HCT116 (cell line): ENCODE data around the gene LOXHD1. TPM values are rescaled to one million over a fixed set of nuclear protein-coding genes. Genes with fewer than 3 reads are reported as not detected.

Source experiments
- ATAC-seq: fragments of 200-7000 bp; cut with Tn5 transposase; 2 replicates; pipeline ENCODE4 v1.9.1; 2020; ENCODE audit warnings: mild to moderate bottlenecking, moderate library complexity
- BruUV-seq: library from RNA; stranded (reverse); fragments of 400-500 nt; replicated peaks from 2 replicates; lab custom pipeline; 2021; lab: Mats Ljungman, UMichigan
- CTCF ChIA-PET: fragments of 300-600 bp; sonication (Branson Sonifier 250); formaldehyde crosslinking; loops from one replicate; lab custom pipeline; 2021; ENCODE audit warnings: antibody characterized with exemption; lab: Charles Lee
- POLR2A ChIA-PET: fragments of 300-600, 350-600 bp; sonication (Branson Sonifier 250); formaldehyde crosslinking; loops from one replicate; lab custom pipeline; 2021; ENCODE audit warnings: antibody characterized with exemption; lab: Charles Lee
- RAD21 ChIA-PET, 2 experiments: fragments of 300-600 bp; sonication (Branson Sonifier 250); formaldehyde crosslinking; loops; one replicate each; lab custom pipeline; 2023; ENCODE audit warnings: low total read pairs in 2 of 2; ENCODE audit not compliant: uncharacterized antibody in 2 of 2, unreplicated experiment in 2 of 2, low non-redundant PET in 1 of 2; lab: Charles Lee
- DNase-seq: peaks from one replicate; pipeline ENCODE4 v3.0.0-alpha.2; 2010; ENCODE audit warnings: low read depth, low spot score
- H2AFZ ChIP-seq: fragments of 200-600 bp; shearing (Covaris generic), sonication (generic); 2 replicates; pipeline ENCODE4 v1.6.1; 2017; ENCODE audit warnings: low read depth, mixed run types, mixed read lengths, antibody characterized with exemption, low read length; ENCODE audit not compliant: poor library complexity, severe bottlenecking
- H3K27ac ChIP-seq: 2 replicates; pipeline ENCODE4 v1.5.1; 2012; ENCODE audit warnings: low read depth, low read length
- H3K27me3 ChIP-seq: fragments of 200-600 bp; sonication (generic); 2 replicates; pipeline ENCODE4 v1.6.1; 2016; ENCODE audit warnings: mixed run types, low read length, mixed read lengths; ENCODE audit not compliant: insufficient read depth
- H3K36me3 ChIP-seq, 2 experiments: fragments of 200-500 bp in 1 of 2; fragments of 200-600 bp in 1 of 2; sonication (Bioruptor generic) in 1 of 2; sonication (generic) in 1 of 2; 2 replicates each; pipeline versions ENCODE4 v1.5.1 to v1.6.1; 2014 to 2016; ENCODE audit warnings: low read length in 2 of 2, inconsistent platforms in 1 of 2, mixed read lengths in 1 of 2, mixed run types in 1 of 2; ENCODE audit not compliant: insufficient read depth in 2 of 2, control insufficient read depth in 1 of 2
- H3K4me1 ChIP-seq, 2 experiments: fragments of 200-600 bp in 1 of 2; sonication (generic) in 1 of 2; 2 replicates each; pipeline versions ENCODE4 v1.5.1 to v1.6.1; 2012 to 2017; ENCODE audit warnings: low read length in 2 of 2, inconsistent platforms in 1 of 2, mild to moderate bottlenecking in 1 of 2, mixed read lengths in 1 of 2, mixed run types in 1 of 2, moderate library complexity in 1 of 2; ENCODE audit not compliant: insufficient read depth in 2 of 2, control insufficient read depth in 1 of 2
- H3K4me2 ChIP-seq: fragments of 200-600 bp; sonication (generic); 2 replicates; pipeline ENCODE4 v1.6.1; 2017; ENCODE audit warnings: mixed run types, low read length, mixed read lengths
- H3K4me3 ChIP-seq, 2 experiments: fragments of 200-600 bp in 1 of 2; sonication (generic) in 1 of 2; replicated peaks in 1 of 2; 2 replicates each; pipeline ENCODE4 v1.5.1; 2011 to 2016; ENCODE audit warnings: low read length in 2 of 2, control low read depth in 1 of 2, low read depth in 1 of 2, mild to moderate bottlenecking in 1 of 2, mixed read lengths in 1 of 2, mixed run types in 1 of 2
- H3K79me2 ChIP-seq: fragments of 200-600 bp; sonication (generic); 2 replicates; pipeline ENCODE4 v1.6.1; 2017; ENCODE audit warnings: mild to moderate bottlenecking, mixed run types, low read length, moderate library complexity, mixed read lengths; ENCODE audit not compliant: insufficient read depth
- H3K9ac ChIP-seq: fragments of 200-600 bp; sonication (generic); 2 replicates; pipeline ENCODE4 v1.6.1; 2016; ENCODE audit warnings: low read length, mixed read lengths
- H3K9me2 ChIP-seq: fragments of 200-600 bp; sonication (generic), shearing (Covaris generic); 2 replicates; pipeline ENCODE4 v1.6.1; 2017; ENCODE audit warnings: mixed run types, mild to moderate bottlenecking, moderate library complexity; ENCODE audit not compliant: insufficient read depth
- H3K9me3 ChIP-seq, 2 experiments: fragments of 200-500 bp in 1 of 2; fragments of 200-600 bp in 1 of 2; sonication (Bioruptor generic) in 1 of 2; sonication (generic) in 1 of 2; 2 replicates each; pipeline ENCODE4 v1.6.1; 2014 to 2017; ENCODE audit warnings: low read length in 2 of 2, mixed read lengths in 2 of 2, inconsistent platforms in 1 of 2, low read depth in 1 of 2, mild to moderate bottlenecking in 1 of 2, mixed run types in 1 of 2, moderate library complexity in 1 of 2; ENCODE audit not compliant: control insufficient read depth in 1 of 2, insufficient read depth in 1 of 2
- H4K20me1 ChIP-seq: fragments of 200-600 bp; sonication (generic), shearing (Covaris generic); 2 replicates; pipeline ENCODE4 v1.6.1; 2017; ENCODE audit warnings: mixed run types, mild to moderate bottlenecking, moderate library complexity; ENCODE audit not compliant: insufficient read depth
- ATF3 ChIP-seq: IDR thresholded peaks from 2 replicates; pipeline ENCODE4 v1.6.1; 2012
- CBX3 ChIP-seq: IDR thresholded peaks from 2 replicates; pipeline ENCODE4 v1.6.1; 2012; ENCODE audit warnings: low read depth
- CEBPB ChIP-seq: IDR thresholded peaks from 2 replicates; pipeline ENCODE4 v1.6.1; 2012; ENCODE audit warnings: low read depth
- CTCF ChIP-seq, 3 experiments: fragments of 200-600 bp in 1 of 3; sonication (generic) in 1 of 3; IDR thresholded peaks in 2 of 3; conservative IDR thresholded peaks in 1 of 3; 2 replicates each; pipeline ENCODE4 v1.5.1; 2012 to 2017; ENCODE audit warnings: low read depth in 2 of 3, low read length in 2 of 3, antibody characterized with exemption in 1 of 3, borderline replicate concordance in 1 of 3, control low read depth in 1 of 3, mild to moderate bottlenecking in 1 of 3, mixed read lengths in 1 of 3, mixed run types in 1 of 3, moderate library complexity in 1 of 3; ENCODE audit not compliant: insufficient read depth in 1 of 3
- EGR1 ChIP-seq: IDR thresholded peaks from 2 replicates; pipeline ENCODE4 v1.6.1; 2012; ENCODE audit warnings: low read depth
- EZH2 ChIP-seq: fragments of 200-600 bp; sonication (generic); IDR thresholded peaks from 2 replicates; pipeline ENCODE4 v1.6.1; 2017; ENCODE audit warnings: antibody characterized with exemption, mixed run types
- EZH2phosphoT487 ChIP-seq: fragments of 200-600 bp; IDR thresholded peaks from 2 replicates; pipeline ENCODE4 v1.6.1; 2018; ENCODE audit warnings: antibody characterized with exemption, borderline replicate concordance
- FOSL1 ChIP-seq: IDR thresholded peaks from 2 replicates; pipeline ENCODE4 v1.6.1; 2012; ENCODE audit warnings: low read depth
- JUND ChIP-seq: IDR thresholded peaks from 2 replicates; pipeline ENCODE4 v1.6.1; 2012
- POLR2A ChIP-seq: IDR thresholded peaks from 2 replicates; pipeline ENCODE4 v1.7.0; 2011; ENCODE audit warnings: borderline replicate concordance; ENCODE audit not compliant: insufficient read depth, insufficient read length; ENCODE audit errors: extremely low read depth
- RAD21 ChIP-seq: IDR thresholded peaks from 2 replicates; pipeline ENCODE4 v1.6.1; 2012; ENCODE audit warnings: low read depth, mild to moderate bottlenecking
- REST ChIP-seq: IDR thresholded peaks from 2 replicates; pipeline ENCODE4 v1.6.1; 2012; ENCODE audit warnings: low read depth
- SIN3A ChIP-seq: IDR thresholded peaks from 2 replicates; pipeline ENCODE4 v1.6.1; 2012; ENCODE audit warnings: low read depth
- SP1 ChIP-seq: IDR thresholded peaks from 2 replicates; pipeline ENCODE4 v1.6.1; 2012; ENCODE audit warnings: low read depth
- SRF ChIP-seq: IDR thresholded peaks from 2 replicates; pipeline ENCODE4 v1.6.1; 2012; ENCODE audit warnings: low read depth
- TCF7L2 ChIP-seq: IDR thresholded peaks from 2 replicates; pipeline ENCODE4 v1.7.0; 2011; ENCODE audit warnings: borderline replicate concordance, inconsistent platforms; ENCODE audit not compliant: insufficient read depth, insufficient read length; ENCODE audit errors: extremely low read depth
- YY1 ChIP-seq: IDR thresholded peaks from 2 replicates; pipeline ENCODE4 v1.6.1; 2011; ENCODE audit warnings: low read length, low read depth, moderate library complexity, mild to moderate bottlenecking; ENCODE audit not compliant: insufficient replicate concordance; ENCODE audit errors: extremely low read depth
- ZBTB33 ChIP-seq: IDR thresholded peaks from 2 replicates; pipeline ENCODE4 v1.6.1; 2011; ENCODE audit warnings: mild to moderate bottlenecking, low read length, moderate library complexity; ENCODE audit not compliant: insufficient replicate concordance; ENCODE audit errors: extremely low read depth
- ZNF274 ChIP-seq: fragments of 200-500 bp; sonication (Bioruptor generic); IDR thresholded peaks from 2 replicates; pipeline ENCODE4 v1.6.1; 2014; ENCODE audit warnings: mild to moderate bottlenecking, low read depth, low read length, inconsistent platforms
- intact Hi-C: fragments of 100-400 bp; cut with micrococcal nuclease; formaldehyde crosslinking; loops from 2 replicates; pipeline ENCODE4 v1.10.0; 2022
- total RNA-seq: library from RNA; stranded (reverse); gene quantifications from one replicate; pipeline ENCODE4 v1.2.1, GENCODE V29; 2021; ENCODE audit not compliant: unreplicated experiment

Gene LOXHD1
- total RNA-seq, 1 experiment from 2014 or later: not detected

- TF ChIP-seq ZNF274 (no peak), JUND (no peak), SP1 (no peak)
- TF ChIP-seq, all 23 proteins: peak for 0
Measured at GRCh38 chr18:46624127-46624526, 32.9 kb downstream of the LOXHD1 start (continued).

GRCh38 chr18:46623541-46623940 lies 33.5 kb downstream of the LOXHD1 start:
- no peaks in the 10 kb centered on the region for H4K20me1 ChIP-seq
- intact Hi-C loops: loop anchor here (1.0 to 2.0 kb wide), 2 partner anchors 69 to 342 kb away; no protein-coding TSS in a partner anchor
- peaks cover 60% of the 10 kb centered on the region for H3K27me3 ChIP-seq
- no TSS peak for BruUV-seq
- no peak for ATAC-seq
- H3K79me2 ChIP-seq: no peaks in the 10 kb centered on the region
- TF ChIP-seq SRF: no peak
- TF ChIP-seq CEBPB: no peak
- TF ChIP-seq CBX3: no peak
- TF ChIP-seq CTCF (IDR thresholded peaks at IDR 0.05 in 2 of 3, conservative IDR thresholded peaks at IDR 0.05 in 1 of 3; ENCODE audit: borderline replicate concordance in 1 of 3, insufficient read depth in 1 of 3, low read depth in 2 of 3, low read length in 2 of 3): no peak
- no peak for TF ChIP-seq RAD21
- TF ChIP-seq EZH2: no peak
- no peak for TF ChIP-seq EZH2phosphoT487
- TF ChIP-seq EGR1: no peak
- no peak for TF ChIP-seq JUND
- no peak for TF ChIP-seq YY1
- no peak for TF ChIP-seq ATF3
- no peak for TF ChIP-seq FOSL1
- no peak for TF ChIP-seq ZNF274
- TF ChIP-seq POLR2A: no peak
- TF ChIP-seq TCF7L2: no peak
- no peak for TF ChIP-seq SIN3A
- TF ChIP-seq ZBTB33: no peak
- TF ChIP-seq SP1: no peak
- no peak for TF ChIP-seq REST
- no peak overlapping the region for H3K27ac ChIP-seq
- no peaks in the 10 kb centered on the region for H3K36me3 ChIP-seq
- DNase-seq: no peak
- no peak overlapping the region for H2AFZ ChIP-seq
- no peak overlapping the region for H3K4me2 ChIP-seq
- ChIA-PET POLR2A (no interaction called here), CTCF (interaction anchor here (0.8 to 3.6 kb wide), 9 partner anchors 10 to 474 kb away, joined by 3 to 30 read pairs (median 6); a partner anchor contains a TSS), RAD21 (interaction anchor here (1.3 to 2.2 kb wide), 5 partner anchors 35 to 343 kb away, joined by 3 to 8 read pairs (median 5); no protein-coding TSS in a partner anchor)
- no peaks in the 10 kb centered on the region for H3K4me1 ChIP-seq
- no peaks in the 10 kb centered on the region for H3K9me2 ChIP-seq
- no peak overlapping the region for H3K4me3 ChIP-seq
- no peaks in the 10 kb centered on the region for H3K9me3 ChIP-seq
- no peak overlapping the region for H3K9ac ChIP-seq
